GM18867 (cell line): ENCODE results near the gene PPP2R2C.

Experiments
- ATAC-seq: cut with Tn5 transposase; IDR thresholded peaks from one replicate; pipeline ENCODE4 v1.9.1; 2021; ENCODE audit warnings: mild to moderate bottlenecking, moderate library complexity; ENCODE audit not compliant: unreplicated experiment

Gene PPP2R2C

GRCh38 chr4:6383929-6384328, 88.5 kb downstream of the PPP2R2C start:
- ATAC-seq, result no peak

DNA sequence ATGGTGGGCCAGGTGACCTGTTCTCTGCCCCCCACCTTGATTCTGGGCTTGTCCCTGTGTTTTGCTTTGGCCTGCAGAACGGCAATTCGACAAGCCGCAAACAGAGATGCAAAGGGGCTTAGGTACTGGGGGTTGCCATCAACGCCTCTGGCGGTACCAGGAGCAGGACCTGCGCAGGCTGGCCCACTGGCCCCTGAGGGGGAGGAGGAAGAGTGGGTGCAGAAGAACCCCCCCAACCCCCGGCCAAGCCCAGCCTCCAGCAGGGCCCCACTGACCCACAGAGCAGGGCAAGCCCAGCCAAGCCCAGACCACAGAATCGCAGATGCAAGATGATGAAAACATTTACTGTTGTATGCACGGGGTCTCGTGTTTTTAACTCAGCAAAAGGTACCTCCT, 89.4 kb downstream of the PPP2R2C start:
- ATAC-seq, result no peak

DNA sequence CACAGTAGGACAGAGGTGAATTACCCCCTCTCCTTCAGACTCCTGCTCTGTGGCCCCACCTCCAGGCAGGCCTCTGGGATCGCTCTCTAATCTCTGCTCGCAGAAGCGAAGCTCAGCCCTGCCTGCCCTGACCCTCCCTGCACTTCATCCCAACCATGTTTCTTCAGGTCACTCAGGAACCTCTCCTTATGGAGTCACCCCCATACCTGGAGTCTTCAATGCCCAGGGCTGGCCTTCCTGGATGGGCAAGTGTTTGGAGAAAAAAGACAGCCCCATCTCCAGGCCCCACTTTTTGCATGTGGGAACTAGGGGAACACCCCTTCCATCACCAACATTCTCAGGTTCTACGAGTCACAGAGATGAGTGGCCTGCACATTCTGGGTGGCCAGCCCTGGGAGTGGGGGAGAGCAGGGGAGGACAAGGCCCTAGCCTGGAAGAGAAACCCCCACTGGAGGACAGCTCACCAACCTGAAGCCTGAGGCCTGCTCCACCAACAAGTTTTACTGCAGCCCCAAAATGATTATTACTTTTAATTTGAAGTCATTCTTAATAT, 90.8 kb downstream of the PPP2R2C start:
- ATAC-seq, result no peak

DNA sequence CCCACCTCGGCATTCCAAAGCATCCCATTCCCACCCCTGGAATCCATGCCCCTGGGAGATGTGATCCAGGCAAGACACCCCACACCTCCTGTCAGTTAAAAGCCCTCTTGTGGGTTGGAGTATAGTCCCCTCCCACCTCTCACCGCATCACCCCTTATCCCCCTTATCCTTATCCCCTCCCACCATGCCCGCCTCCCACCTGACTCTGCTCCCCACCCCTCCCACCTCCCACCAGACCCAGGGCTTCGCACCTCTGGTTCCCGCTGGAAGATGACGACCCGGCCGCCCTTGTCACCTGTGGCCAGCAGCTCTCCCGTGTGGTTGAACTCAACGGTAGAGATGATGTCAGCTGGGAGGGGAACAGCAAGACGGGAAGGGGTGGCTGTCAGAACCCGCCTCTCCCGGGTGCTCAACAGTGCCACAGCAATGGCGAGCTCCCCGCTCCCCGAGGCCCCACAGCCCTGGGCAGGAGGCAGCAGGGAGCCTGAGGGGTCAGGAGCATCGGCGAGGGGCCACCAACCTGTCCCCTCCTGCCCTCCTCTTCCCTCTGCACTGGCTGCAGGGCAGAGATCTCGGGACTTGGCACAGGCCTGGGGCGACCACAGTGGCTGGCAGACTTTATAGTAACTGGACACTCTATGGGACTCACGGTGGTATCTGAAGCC, 91.5 kb downstream of the PPP2R2C start:
- ATAC-seq, result no peak

DNA sequence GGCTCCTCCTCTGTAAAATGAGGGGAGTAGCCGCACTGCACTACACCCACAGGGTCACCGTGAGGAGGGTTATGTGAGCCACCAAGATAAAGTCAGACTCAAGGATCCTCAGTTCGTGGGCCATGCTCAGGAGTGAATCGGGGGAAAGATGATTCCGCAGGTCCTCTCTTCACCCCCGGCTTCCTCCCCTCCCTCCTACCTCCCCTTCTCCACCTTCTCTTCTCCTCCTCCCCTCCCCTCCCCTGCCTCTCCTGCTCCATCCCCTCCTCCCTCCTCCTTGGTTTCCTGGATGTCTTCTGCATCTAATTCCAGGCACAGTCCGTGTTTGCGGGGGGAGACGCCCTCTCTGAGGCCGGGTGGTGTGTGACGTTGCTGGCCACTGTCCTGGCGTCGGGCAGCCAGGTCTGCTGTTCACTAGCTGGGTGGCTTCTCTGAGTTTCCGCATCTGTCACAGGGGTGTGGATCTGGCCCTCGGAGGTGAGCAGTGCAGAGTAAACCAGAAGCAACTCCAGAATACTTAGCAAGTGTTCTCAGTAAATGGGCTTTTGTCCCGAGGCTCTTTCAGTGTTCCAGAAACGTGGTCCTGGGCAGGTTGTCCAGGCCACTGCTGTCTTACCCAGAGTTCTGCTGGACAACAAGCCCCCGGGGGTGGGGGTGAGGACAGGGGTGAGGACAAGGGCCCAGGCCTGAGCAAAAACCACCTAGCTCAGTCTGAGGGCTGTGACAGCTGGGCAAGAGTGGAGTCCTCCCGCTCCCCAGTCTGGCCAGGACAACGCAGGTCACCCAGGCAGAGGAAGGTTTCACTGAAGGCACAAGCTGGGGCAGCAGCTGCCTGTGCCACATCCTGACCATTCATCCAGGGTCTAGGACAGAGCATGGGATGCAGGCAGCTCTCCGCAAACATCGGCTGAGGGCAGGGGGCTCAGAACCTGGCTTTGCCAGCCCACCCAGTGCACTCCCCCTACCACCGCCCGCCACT, 92.4 kb downstream of the PPP2R2C start:
- no peak for ATAC-seq

DNA sequence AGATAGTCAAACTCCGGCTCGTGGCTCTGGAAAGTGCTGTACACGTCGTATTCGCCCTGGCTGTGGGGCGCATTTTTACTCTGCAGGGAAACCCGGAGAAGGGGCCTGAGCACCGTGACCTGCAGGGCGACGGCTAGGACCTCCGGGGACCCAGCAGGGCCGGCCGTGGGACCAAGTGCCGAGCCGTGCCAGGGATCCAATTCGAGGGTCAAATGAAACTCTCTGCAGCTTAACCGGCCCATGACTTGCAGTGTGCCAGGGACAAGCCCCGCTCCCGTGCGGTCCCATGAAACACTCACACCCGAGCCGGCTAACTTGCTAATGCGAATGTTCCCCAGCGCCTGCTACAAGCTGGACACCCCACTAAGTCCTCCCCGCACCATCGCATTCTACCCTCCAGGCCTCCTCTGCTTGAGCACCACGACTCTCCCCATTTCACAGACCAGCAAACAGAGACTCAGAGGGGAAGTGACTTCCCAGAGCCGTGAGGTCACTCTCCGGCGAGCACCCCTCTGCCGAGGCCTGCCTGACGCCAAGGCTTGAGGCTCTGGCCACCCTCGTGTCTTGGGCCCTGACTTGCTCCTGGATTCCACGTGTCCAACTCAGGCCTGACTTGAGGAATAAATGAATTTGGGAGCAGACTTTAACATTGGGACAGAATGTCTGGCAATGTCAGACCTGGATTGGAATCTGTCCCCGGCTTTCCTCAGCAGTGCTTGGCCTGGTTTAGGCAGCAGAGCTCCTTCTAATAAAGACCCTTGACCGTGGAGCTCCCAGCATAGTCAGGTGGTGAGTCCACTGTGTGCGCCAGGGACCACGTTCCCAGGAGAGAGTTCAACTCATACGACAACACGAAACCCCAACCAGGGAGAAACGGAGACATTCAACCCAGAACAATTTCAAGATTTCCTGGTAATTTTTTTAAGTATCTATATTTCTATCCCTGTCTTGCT, 93.6 kb downstream of the PPP2R2C start:
- ATAC-seq, result no peak

GRCh38 chr4:6377626-6378492, 94.6 kb downstream of the PPP2R2C start:
- ATAC-seq, result no peak

DNA sequence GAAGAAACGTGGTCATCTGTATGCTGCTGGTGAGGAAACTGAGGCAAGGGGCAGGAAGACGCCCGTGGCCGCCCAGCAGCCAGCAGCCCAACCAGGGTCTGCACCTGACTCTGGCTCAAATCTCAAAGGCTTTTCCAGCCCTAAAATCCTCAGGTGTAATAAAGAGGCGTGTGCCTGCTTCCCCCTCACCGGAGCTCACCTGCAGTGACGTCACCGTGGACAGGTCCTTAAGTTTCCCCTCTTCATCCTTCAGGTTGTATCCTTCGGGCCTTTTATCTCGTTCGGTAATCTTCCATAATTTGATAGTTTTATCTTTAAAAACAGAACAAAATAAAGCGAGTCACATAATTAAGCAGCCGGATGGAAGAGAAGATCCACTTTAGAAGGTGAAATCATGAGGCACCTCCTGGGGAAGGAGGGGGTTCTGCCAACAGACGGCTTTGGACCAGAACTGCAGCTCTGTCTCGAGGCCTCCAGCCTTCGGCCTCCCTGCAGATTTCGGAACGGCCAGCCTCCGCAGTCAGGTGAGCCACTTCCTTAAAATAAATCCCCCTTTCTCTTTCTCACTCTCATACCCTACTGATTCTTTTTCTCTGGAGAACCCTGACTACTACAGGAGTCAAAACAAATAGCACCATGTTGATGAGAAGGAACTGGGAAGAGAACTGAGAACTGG, 96.7 kb downstream of the PPP2R2C start:
- no peak for ATAC-seq

DNA sequence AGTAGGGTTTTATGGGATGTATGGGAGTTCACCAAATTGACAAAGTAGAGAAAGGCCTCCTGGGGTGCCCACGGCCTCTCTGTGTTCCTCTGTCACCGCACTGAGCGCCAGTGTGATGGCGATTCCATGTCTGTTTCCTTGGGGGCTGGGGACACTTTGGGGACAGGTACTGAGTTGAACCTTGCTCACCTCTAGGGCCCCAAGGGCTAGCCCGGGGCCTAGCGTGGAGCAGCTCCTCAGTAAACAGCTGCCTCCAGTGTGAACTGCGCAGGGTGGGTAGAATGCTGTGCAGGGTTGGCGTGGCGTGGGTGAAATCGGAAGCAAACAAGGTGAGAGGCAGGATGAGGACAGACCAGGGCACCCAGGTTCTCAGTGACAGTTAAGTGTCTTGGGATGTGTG, 97.8 kb downstream of the PPP2R2C start:
- no peak for ATAC-seq

- no peak for ATAC-seq
These were observed 98.6 kb downstream of the PPP2R2C start for GRCh38 chr4:6373541-6374410.

DNA sequence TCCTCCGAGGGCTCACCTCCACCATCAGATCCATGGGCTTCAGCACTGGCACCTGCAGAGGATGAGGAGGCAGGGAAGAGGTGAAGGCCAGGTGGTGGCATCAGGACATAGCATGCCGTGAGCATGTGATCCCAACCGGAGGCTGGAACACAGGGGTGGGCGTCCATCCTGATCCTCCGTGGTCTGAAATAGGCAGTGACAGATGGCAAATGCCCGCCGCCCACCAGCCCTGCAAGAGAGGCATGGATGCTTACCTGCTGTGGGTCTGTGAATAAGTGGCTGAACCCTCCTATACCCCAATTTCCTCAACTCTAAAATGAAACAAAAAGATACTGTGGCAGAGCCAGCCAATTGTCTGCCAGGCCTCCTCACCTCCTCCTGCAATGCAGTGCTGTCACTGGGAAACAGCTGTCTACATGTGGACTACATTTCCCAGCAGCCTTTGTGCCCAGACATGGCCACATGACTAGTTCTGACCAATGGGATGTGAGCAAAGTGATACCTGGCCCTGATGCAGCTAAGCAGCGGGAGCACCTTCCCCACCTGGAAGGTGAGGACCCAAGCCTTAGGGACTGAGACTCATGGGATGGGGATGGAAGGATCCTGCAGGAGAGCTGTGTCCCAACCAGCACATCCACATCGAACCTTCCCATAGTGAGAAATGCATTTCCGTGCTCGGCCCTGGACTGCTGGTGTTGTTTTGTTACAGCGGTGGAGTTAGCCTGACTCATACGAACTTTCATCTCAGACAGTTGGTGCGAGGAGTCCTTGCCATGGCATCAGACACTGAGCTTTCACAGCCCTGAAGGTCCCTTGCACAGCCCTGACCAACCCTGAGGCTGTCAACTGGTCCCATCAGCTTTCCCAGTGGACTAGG, 99.5 kb downstream of the PPP2R2C start:
- peak; percentile 75 for ATAC-seq

- no peak for ATAC-seq
These were observed 100.6 kb downstream of the PPP2R2C start for GRCh38 chr4:6371812-6372211.

DNA sequence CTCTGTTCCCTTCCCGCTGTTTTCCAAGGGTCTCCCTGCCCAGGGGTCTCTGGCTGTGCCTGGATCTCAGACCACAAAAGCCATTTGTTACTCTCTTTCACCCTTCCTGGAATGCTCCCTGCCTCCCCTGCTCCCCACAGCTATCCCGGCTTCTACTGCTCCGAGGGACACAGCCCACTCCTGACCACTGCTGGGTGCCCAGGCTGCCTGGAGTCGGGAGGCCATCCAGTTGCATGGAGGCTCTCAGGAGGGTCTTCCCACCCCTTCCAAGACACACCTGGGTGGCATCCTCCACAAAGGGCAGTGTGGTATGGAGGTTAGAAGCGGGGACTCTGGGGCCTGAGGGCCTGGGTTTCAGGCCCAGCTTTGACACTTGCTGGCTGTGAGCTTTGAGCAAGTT, 101.1 kb downstream of the PPP2R2C start:
- ATAC-seq, result no peak

GRCh38 chr4:6369924-6370645, 102.3 kb downstream of the PPP2R2C start:
- ATAC-seq, result no peak

DNA sequence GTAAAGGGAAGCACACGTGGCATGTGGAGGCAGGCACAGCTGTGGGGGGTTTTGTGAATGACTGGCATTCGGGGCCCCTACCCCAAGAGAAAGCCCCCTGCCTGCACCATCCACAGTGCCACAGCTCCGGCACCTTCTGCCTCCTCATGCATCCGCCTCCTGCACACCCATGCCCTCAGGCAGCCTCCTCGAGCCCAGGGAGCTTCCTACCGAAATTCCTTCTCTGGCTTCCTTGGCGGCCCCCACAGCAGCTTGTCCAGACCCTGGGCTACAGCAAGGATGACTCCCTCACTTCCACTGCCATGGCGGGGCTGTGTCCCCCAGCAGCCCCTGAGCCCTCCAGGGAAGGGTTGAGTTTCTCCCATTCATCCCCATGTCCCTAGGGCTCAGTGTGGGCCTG, 102.9 kb downstream of the PPP2R2C start:
- no peak for ATAC-seq

DNA sequence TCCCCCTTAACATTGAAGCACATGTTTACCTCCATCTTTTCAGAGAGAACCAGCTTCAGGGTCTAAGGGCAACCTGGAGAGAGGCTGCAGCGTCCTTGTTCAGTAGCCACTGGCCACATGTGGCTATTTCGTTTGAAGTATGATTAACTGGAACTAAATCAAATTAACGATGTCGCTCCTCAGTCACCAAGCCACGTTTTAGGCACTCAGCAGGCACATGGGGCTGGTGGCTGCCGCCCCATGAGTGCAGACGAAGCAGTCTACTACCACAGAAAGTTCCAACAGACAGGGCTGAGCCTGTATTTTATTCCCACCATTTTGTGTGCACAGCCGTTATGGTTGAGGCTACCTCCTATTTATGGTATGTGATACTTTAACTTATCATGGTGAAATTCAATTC, 103.4 kb downstream of the PPP2R2C start:
- ATAC-seq, result no peak

GRCh38 chr4:6368601-6369000, 103.8 kb downstream of the PPP2R2C start:
- no peak for ATAC-seq
